Measurements from ENCODE around the gene CLRN3.

DNA sequence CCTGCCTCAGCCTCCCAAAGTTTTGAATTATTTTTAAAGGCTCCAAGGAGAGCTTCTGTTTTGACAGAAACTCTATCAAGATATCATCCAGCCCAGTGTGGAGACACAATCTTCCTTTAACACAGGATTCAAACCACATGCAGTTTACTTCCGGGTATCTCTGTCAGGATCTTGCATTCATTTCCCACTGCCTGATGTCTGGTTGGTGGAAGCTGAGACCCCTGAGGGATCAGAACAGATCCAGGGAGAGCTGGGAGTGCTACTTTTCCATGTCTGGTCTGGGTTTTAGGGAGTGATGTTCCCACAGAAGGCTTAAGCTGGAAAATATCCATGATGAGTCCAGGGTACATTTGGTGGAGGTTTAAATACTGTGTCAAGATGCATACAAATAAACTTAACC is 30.9 kb upstream of the CLRN3 start:
- no peak for TF ChIP-seq TRIM28 (IDR thresholded peaks at IDR 0.05; ENCODE audit: borderline replicate concordance, low read length)
- TF ChIP-seq ZNF248 (tag by site-specific recombination; IDR thresholded peaks at IDR 0.05): no peak
- no peak for TF ChIP-seq ZNF610 (tag by site-specific recombination; IDR thresholded peaks at IDR 0.05; ENCODE audit: borderline replicate concordance)
- no peak for TF ChIP-seq MYNN (tag by site-specific recombination; IDR thresholded peaks at IDR 0.05; ENCODE audit: borderline replicate concordance)
- TF ChIP-seq ZNF175 (tag by site-specific recombination; IDR thresholded peaks at IDR 0.05): no peak

Measured in HEK293 (cell line).